HG03066 (cell line): ENCODE data around the gene TCF3.
A peak's percentile ranks its signal among the peaks of the same experiment; 100 is the strongest.

ENCODE experiments used
- ATAC-seq: cut with Tn5 transposase; IDR thresholded peaks from one replicate; pipeline ENCODE4 v1.9.1; 2021; ENCODE audit warnings: low read depth; ENCODE audit not compliant: unreplicated experiment

Gene TCF3

DNA sequence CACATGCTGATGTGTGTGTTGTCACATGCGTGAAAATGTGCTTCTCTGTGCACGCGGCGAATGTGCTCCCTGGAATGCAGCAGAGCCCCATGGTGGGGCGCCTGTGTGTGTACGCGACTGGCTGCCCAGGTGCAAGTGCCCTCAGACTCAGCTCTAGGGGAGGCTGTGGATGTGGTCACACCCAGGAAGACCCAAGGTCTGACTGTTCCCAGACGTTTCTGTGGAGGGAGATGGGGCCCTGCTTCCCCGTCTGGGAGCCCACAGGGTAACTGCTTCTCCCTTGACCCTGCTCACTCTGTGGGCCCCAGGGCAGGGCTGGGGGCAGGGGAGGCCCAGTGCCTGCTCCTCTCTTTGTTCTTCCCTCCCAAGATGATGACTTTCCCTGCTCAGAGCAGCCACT, 39.3 kb downstream of the TCF3 start:
- ATAC-seq = no peak

- ATAC-seq = no peak
Observed at GRCh38 chr19:1612114-1613086, 40.0 kb downstream of the TCF3 start.

DNA sequence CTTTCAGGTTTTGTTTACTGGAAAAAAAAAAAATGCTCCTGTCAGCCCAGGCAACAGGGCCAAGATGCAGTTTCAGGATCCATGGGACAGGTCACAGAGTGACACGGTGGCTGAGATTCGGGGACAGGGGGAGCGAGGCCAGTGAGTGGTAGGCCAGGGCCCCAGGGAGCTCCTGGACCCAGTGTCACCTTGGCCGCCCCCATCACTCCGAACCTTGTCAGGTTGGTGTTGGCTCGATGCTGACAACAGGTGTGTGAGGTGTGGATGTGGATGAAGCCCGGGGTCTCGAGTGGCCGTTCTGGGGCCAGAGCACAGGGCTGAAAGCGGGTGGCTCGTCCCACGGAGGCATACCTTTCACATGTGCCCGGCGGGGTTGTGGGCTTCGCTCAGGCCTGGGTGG, 41.1 kb downstream of the TCF3 start:
- no peak for ATAC-seq

DNA sequence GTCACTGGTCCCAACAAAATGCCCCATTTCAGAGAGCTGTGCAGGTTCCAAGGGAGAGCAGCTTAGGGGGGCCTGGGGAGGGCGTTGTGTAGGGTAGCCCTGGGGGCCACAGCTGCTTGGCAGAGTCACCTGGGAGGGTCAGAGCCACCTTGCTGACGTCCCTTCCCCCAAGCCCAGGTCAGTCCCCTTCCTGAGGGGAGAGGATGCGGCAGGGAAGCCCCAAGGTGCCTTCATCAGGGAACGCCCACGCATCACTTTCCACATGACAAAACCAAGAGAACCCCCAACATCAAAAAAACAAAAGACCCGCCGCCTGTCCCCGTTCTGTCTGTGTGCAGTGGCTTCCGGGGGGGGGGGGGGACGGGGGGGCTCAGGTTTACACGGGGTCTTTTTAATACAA, 41.8 kb downstream of the TCF3 start:
- no peak for ATAC-seq

DNA sequence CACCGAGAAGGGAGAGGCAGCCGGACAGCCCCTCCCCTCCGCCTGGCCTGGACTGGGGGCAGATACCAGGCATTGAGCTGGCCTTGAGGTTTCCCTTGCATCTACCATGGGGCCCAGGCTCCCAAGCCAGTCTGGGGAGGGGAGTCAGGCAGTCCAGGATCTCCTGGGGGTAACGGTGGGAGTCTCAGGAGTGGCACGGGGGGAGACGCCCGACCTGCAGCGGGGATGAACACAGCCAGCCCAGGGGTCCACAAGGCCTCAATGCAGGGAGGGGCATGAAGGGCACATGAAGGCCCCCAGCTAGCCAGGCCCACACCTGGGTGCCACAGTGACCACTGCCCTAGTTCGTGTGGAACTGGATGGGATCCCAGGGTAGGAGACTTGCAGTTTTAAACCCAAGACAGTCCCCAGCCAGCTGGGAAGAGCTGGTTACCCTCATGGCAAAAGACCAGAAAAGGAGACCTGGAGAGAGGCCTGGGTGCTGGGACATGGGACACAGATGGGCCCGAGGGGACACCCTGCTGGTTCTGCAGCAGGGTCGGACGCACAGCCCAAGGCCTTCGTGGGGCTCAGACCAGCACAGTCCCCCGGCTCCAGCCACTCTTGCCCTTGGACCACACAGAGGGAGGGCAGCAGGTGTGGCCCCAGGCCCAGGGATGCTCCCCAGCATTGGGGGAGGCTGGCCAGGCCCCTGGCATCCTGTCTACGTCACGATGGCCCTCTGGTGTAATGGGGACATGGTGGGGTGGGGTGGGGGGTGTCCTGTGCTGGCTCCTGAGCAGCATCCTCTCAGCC, 42.5 kb downstream of the TCF3 start:
- ATAC-seq = no peak

- no peak for ATAC-seq
Observed at GRCh38 chr19:1609103-1609396, 43.4 kb downstream of the TCF3 start.

DNA sequence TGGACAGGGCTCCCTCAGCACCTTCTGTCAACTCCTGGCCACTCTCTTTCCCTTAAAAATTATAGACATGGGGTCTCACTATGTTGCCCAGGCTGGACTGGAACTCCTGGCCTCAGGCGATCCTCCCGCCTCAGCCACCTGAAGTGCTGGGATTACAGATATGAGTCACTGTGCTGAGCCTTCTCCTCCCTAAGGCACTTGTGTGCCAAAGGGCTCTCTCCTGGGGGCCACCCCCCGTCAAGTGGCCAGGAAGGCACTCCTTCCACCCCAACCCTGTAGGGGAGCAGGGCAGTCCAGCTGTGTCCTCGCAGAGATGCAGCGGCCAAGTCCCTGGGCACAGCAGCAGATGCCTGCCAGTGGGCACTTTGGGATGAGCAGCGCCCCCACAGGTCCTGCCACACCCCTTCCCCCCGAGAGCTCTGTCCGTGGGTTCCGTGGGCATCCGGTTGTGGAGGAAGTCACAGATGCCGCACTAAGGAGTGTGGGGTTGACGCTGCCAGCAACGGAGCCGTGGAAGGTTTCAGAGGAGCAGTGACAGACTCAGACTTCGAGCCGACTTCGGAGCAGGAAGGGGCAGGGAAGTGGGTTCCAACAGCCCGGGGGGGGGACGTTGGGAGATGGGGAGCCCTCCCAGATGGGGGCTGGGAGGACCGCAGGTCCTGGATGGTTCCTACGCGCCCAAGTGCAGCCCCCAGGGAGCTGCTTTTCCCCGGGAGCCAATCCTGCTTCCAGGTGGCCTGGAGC, 43.9 kb downstream of the TCF3 start:
- ATAC-seq = no peak

- ATAC-seq = no peak
Observed at GRCh38 chr19:1606138-1606651, 46.2 kb downstream of the TCF3 start.

DNA sequence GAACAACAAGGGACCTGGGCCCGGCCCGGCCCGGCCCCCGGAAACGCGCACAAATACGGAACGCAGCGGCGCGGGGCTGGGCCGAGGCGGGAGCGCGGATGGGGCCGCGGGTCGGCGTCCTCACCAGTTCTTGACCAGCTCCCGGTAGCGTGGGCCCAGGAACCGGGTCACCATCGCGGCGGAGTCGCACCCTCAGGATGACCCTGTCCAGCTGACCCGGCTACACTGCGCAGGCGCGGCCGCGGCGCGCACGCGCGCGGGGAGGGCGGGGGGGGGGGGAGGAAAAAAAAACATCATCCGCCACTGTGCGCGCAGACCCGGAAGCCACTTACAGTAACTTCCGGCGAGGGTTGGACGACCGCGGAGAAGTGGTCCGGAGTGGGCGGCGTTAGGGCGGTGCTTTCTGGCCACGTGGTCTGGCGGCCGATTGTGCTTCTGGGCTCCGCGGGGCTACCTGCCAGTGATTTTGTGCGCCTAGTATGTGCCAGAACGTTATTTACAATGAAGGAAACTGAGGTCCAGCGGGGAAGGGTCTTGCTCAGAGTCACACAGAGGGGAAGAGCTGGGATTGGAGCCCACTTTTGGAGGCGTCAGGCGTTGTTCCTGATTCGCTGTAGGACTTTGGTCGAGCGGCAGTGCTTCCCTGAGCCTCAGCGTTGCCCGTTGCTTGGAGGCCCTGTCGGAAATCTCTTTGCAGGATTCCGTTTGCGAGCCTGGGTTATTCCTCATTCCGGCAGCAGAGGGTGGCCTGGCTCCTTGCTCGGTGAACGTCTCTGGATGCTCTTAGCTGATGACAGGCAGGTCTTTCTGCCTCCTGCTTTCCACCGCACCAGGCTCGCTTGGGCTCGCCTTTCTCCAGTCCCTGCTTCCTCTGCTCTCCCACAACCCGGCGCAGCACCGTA, 46.9 kb downstream of the TCF3 start, which contains the start of gene UQCR11:
TSS of gene UQCR11 (minus strand) at position 227 of the 902 bp plus-strand sequence. CDS start at position 174, 53 bp downstream.
- peak; percentile 74 for ATAC-seq

GRCh38 chr19:1602091-1602707, 50.2 kb downstream of the TCF3 start:
- no peak for ATAC-seq

DNA sequence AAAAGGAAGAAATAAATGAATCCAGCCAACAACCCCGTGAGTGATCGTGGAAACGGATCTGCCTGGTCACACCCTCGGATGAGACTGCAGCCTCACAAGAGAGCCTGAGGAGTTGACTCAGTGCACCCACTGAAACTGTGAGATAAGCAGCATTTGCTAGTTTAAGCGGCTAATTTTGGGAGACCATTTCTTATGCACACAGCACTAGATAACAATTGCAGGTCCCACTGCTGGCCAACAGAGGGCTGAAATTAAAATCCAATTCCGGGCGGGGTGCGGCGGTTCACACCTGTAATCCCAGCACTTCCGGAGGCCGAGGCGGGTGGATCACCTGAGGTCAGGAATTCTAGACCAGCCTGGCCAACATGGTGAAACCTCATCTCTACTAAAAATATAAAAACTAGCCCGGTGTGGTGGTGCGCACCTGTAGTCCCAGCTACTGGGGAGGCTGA, 50.8 kb downstream of the TCF3 start:
- no peak for ATAC-seq

- no peak for ATAC-seq
Observed at GRCh38 chr19:1599460-1599846, 53.0 kb downstream of the TCF3 start.

DNA sequence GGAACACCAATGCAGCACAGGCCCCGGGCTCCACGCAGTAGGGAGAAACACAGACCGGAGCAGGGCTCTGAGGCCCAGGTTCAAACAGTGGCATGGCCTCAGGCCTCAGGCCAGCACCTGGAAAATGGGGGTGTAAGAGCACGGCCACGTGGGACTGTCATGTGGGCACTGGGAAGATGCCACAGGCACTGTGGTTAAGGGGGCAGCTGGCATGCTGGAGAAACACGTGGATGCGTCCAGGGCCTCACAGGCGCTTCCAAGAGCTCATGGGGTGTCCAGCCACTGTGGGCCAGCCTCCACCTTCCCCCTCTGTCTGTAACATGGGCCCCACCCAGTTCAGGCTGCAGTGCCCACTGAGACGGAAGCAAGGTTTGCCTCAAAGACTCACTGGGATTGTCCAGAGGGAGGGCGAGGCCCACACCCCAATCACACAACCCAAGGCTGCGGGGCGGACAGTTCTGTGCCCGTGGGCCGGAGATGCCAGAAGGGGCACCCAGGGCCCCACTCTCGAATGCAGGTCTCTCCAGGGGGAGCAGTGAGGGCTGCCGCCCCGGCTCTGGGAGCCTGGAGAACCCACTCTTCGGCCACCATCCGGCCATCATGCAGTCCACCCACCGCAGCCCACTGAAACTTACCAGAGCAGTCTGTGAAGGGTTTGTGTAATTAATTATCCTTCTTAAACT, 53.5 kb downstream of the TCF3 start:
- no peak for ATAC-seq

- no peak for ATAC-seq
Observed at GRCh38 chr19:1593501-1593772, 59.0 kb downstream of the TCF3 start.

GRCh38 chr19:1592755-1593500, 59.5 kb downstream of the TCF3 start, which contains the start of gene MBD3:
Gene MBD3 (minus strand): TSS chr19:1592865. CDS start chr19:1592631, 234 bp downstream.
- peak; percentile 60 for ATAC-seq

DNA sequence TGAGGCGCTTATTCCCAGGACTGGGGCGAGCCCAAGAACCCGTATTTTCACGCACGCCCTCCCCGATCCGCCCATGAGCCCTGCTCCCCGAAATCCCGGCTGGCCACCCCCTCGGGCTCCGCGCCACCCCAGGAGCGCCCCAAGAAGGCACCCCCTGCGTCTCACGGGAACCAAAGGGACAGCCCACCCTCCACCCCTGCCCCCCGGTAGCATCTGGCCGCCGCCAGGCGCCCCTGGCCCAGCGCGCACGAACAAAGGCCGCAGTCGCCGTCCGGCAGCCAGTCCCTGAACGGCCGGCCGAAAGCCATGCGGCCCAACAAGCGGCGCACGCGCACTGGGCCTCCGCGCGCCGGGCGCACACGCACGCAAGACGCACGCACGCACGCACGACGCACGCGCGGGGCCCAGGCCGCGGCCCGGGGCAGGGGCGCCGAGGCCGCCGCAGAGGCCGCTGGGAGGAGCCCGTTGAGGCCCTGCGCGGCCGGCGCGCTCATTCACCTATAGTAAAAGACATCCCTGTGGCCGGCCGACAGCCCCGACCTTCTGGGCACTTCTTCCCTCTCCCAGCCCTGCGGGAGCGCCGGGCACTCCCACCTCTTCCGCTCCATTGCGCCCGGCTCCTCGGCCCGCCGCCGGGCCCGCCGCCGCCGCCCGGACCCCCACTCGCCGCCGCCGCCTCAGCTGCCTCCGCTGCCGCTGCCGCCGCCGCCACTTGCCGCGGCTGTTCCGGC, 60.2 kb downstream of the TCF3 start:
- ATAC-seq = peak; percentile 53

DNA sequence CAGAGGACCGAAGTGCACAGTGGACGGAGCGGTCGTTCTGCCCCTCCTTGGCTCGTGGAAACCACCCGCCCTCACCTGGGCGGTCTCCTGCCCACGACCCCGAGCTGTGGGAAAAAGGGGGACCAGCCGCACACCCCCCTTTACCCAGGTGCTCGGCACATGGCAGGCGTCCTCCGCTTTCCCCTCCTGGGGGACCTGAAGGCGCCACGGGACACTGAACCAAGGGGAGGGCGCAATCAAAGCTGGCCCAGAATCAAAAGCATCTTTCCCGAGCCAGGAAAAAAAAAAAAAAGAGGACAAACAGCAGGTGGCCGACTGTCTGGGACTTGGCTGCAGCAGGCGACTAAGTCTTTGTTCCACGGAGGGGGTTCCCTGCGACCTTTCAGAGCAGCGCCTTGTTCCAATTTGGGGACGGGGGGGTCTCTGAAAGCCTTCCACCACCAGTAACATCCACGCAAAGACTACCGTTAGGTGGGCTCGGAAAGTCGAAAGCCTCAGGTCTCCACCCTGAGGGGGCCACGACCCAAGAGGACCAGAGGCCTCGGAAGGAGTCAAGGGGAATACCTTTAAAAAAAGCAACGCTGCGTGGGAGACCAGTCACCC, 60.9 kb downstream of the TCF3 start:
- no peak for ATAC-seq
